Endothelial cell of umbilical vein (primary cell): Measurements from ENCODE around the gene TMEM19. TPM values are rescaled to one million over a fixed set of nuclear protein-coding genes. Genes with fewer than 3 reads are reported as not detected.

Experiments used
- BruUV-seq: library from RNA; stranded (reverse); fragments of 400-500 nt; replicated peaks from 2 replicates; lab custom pipeline; 2021; lab: Mats Ljungman, UMichigan
- CTCF ChIA-PET: fragments of 300-600, 350-600 bp; sonication (Branson Sonifier 250); formaldehyde crosslinking; loops from one replicate; lab custom pipeline; 2021; ENCODE audit warnings: antibody characterized with exemption, inconsistent platforms; lab: Charles Lee
- POLR2A ChIA-PET: fragments of 300-600, 350-600 bp; sonication (Branson Sonifier 250); formaldehyde crosslinking; loops from one replicate; lab custom pipeline; 2021; ENCODE audit warnings: antibody characterized with exemption, inconsistent platforms; lab: Charles Lee
- DNase-seq: peaks from one replicate; pipeline ENCODE4 v3.0.0-alpha.2; 2011; ENCODE audit warnings: low read depth, low spot score
- FAIRE-seq: peaks from 2 replicates; lab custom pipeline; 2011; peaks lifted over from hg19 to GRCh38; lab: Jason Lieb, UNC
- H2AFZ ChIP-seq: 2 replicates; pipeline ENCODE4 v1.6.0; 2012; ENCODE audit warnings: low read depth, low read length, control low read depth, inconsistent platforms
- H3K27ac ChIP-seq: 2 replicates; pipeline ENCODE4 v1.5.1; 2011; ENCODE audit warnings: low read depth, mild to moderate bottlenecking, control low read depth, low read length, moderate library complexity; ENCODE audit not compliant: insufficient read depth
- H3K27me3 ChIP-seq, 2 experiments: 2 replicates each; pipeline versions ENCODE4 v1.6.0 to v1.6.1; 2011; ENCODE audit warnings: low read length in 2 of 2, mixed read lengths in 1 of 2; ENCODE audit not compliant: control insufficient read depth in 2 of 2, insufficient read depth in 2 of 2
- H3K36me3 ChIP-seq, 2 experiments: 2 replicates in 1 of 2; 3 replicates in 1 of 2; pipeline ENCODE4 v1.5.1; 2011; ENCODE audit warnings: low read length in 2 of 2, mild to moderate bottlenecking in 1 of 2, moderate library complexity in 1 of 2; ENCODE audit not compliant: control insufficient read depth in 2 of 2, insufficient read depth in 2 of 2; ENCODE audit errors: extremely low read depth in 1 of 2
- H3K4me1 ChIP-seq: 3 replicates; pipeline ENCODE4 v1.5.1; 2011; ENCODE audit warnings: mild to moderate bottlenecking, low read length; ENCODE audit not compliant: control insufficient read depth, insufficient read depth; ENCODE audit errors: extremely low read depth
- H3K4me2 ChIP-seq: 2 replicates; pipeline ENCODE4 v1.6.1; 2011; ENCODE audit warnings: low read length, control low read depth, mixed read lengths; ENCODE audit not compliant: insufficient read depth
- H3K4me3 ChIP-seq, 3 experiments: fragments of 200-600 bp in 1 of 3; sonication (generic), shearing (Covaris generic) in 1 of 3; replicated peaks in 1 of 3; 2 replicates each; pipeline ENCODE4 v1.5.1; 2011 to 2016; ENCODE audit warnings: control low read depth in 3 of 3, low read length in 3 of 3, mild to moderate bottlenecking in 2 of 3, inconsistent platforms in 1 of 3, low read depth in 1 of 3, moderate library complexity in 1 of 3; ENCODE audit not compliant: insufficient read depth in 1 of 3
- H3K79me2 ChIP-seq: 2 replicates; pipeline ENCODE4 v1.6.0; 2012; ENCODE audit warnings: low read length, inconsistent platforms; ENCODE audit not compliant: control insufficient read depth, insufficient read depth
- H3K9ac ChIP-seq: replicated peaks from 2 replicates; pipeline ENCODE3; 2011; ENCODE audit warnings: low read length, control low read depth; ENCODE audit not compliant: insufficient read depth; ENCODE audit errors: extremely low read depth
- H3K9me1 ChIP-seq: replicated peaks from 3 replicates; pipeline ENCODE4 v1.6.0; 2011; ENCODE audit warnings: mild to moderate bottlenecking, low read length; ENCODE audit not compliant: control insufficient read depth, insufficient read depth; ENCODE audit errors: extremely low read depth
- H3K9me3 ChIP-seq: replicated peaks from 2 replicates; pipeline ENCODE4 v1.5.1; 2012; ENCODE audit warnings: low read length, inconsistent platforms; ENCODE audit not compliant: control insufficient read depth, insufficient read depth
- H4K20me1 ChIP-seq: replicated peaks from 2 replicates; pipeline ENCODE3; 2011; ENCODE audit warnings: mild to moderate bottlenecking, low read length; ENCODE audit not compliant: control insufficient read depth, insufficient read depth; ENCODE audit errors: extremely low read depth
- EZH2 ChIP-seq: IDR thresholded peaks from 2 replicates; pipeline ENCODE4 v1.6.1; 2012; ENCODE audit warnings: borderline replicate concordance, low read depth, mild to moderate bottlenecking, moderate library complexity, low read length, inconsistent platforms; ENCODE audit not compliant: severe bottlenecking
- FOS ChIP-seq: IDR thresholded peaks from 2 replicates; pipeline ENCODE4 v1.6.1; 2011; ENCODE audit warnings: mild to moderate bottlenecking, low read length, moderate library complexity, borderline replicate concordance; ENCODE audit not compliant: insufficient read depth
- GATA2 ChIP-seq: IDR thresholded peaks from 2 replicates; pipeline ENCODE4 v1.7.0; 2011; ENCODE audit warnings: low read depth, mild to moderate bottlenecking, moderate library complexity, mixed read lengths, low read length; ENCODE audit not compliant: insufficient read length, insufficient read depth
- JUN ChIP-seq: IDR thresholded peaks from 2 replicates; pipeline ENCODE4 v1.6.1; 2011; ENCODE audit warnings: borderline replicate concordance, low read depth; ENCODE audit not compliant: insufficient read length, insufficient read depth
- MYC ChIP-seq: IDR thresholded peaks from one replicate; pipeline ENCODE4 v1.6.1; 2011; ENCODE audit warnings: mild to moderate bottlenecking, low read depth, low read length
- POLR2A ChIP-seq: IDR thresholded peaks from 2 replicates; pipeline ENCODE4 v1.6.1; 2012; ENCODE audit warnings: low read depth, mild to moderate bottlenecking, control low read depth, low read length
- POLR2AphosphoS5 ChIP-seq: IDR thresholded peaks from 2 replicates; pipeline ENCODE4 v1.6.1; 2012; ENCODE audit warnings: low read depth, mild to moderate bottlenecking, control low read depth, low read length, moderate library complexity; ENCODE audit not compliant: insufficient read depth
- dilution Hi-C: fragments of 300-500 bp; cut with MboI; formaldehyde crosslinking; loops from one replicate; pipeline ENCODE4 v1.15.0; 2019; ENCODE audit warnings: low sequenced_read_pairs; ENCODE audit not compliant: extremely low pct_ligation_motif_present
- intact Hi-C: fragments of 100-400 bp; cut with micrococcal nuclease; formaldehyde crosslinking; loops from one replicate; pipeline ENCODE4 v1.10.0; 2022
- polyA plus RNA-seq, 4 experiments: library from polyadenylated mRNA; depleted of rRNA in 3 of 4; stranded (reverse) in 3 of 4; unstranded in 1 of 4; fragments of >200 nt; gene quantifications; 2 replicates each; pipeline versions ENCODE4 v1.2.1 to v1.2.3, GENCODE V29; 2011 to 2012; ENCODE audit warnings: missing spikeins in 1 of 4
- total RNA-seq: library from RNA; stranded (reverse); gene quantifications from 2 replicates; pipeline ENCODE4 v1.2.3, GENCODE V29; 2021
- TF ChIP-seq, protein P1 (sequence below), 2 donors: IDR thresholded peaks; 1 replicate in 1 of 2; 2 replicates in 1 of 2; pipeline ENCODE4 v1.5.1; 2011; ENCODE audit warnings: low read length in 2 of 2, mild to moderate bottlenecking in 2 of 2, moderate library complexity in 2 of 2, control low read depth in 1 of 2, inconsistent platforms in 1 of 2, low read depth in 1 of 2; ENCODE audit not compliant: insufficient read depth in 1 of 2; ENCODE audit errors: extremely low read depth in 1 of 2
- TF ChIP-seq, protein P2 (sequence below): IDR thresholded peaks from 2 replicates; pipeline ENCODE4 v1.6.1; 2011; ENCODE audit not compliant: insufficient read depth, insufficient read length

TMEM19 gene
- total and polyA plus RNA-seq, 2 donors (not counting 3 experiments of a cell fraction or from before 2014, with no cell fraction given): 20.4 to 23.8 TPM

DNA sequence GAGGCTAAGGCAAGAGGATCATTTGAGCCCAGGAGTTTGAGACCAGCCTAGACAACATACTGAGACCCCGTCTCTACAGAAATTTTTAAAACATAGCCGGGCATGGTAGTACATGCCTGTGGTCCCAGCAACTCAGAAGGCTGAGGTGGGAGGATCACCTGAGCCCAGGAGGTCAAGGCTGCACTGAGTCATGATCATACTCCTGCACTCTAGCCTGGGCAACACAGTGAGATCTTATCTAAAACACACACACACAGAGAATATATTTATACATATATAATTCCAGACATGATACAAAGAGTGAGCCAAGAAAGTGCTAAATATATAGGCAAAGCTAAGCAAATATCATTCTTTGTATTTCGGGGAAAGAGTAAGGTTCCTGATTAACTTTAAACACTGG, 31.7 kb upstream of the TMEM19 start:
- Histone ChIP-seq H3K79me2 (peaks cover 96% of the 10 kb centered on the region), H3K9me1 (no peaks in the 10 kb centered on the region), H2AFZ (no peak overlapping the region), H4K20me1 (peaks cover 4% of the 10 kb centered on the region), H3K36me3 (peaks cover 1 to 24% of the 10 kb centered on the region in 2 experiments), H3K4me2 (no peak overlapping the region), H3K9me3 (no peaks in the 10 kb centered on the region), H3K27me3 (no peaks in the 10 kb centered on the region), H3K27ac (no peak overlapping the region), H3K4me3 (no peak overlapping the region), H3K9ac (no peak overlapping the region), H3K4me1 (peaks cover 5% of the 10 kb centered on the region)
- TF ChIP-seq EZH2 (no peak), FOS (no peak), POLR2AphosphoS5 (no peak), POLR2A (no peak), JUN (no peak), GATA2 (no peak), MYC (no peak)
- TF ChIP-seq, protein P1, sequence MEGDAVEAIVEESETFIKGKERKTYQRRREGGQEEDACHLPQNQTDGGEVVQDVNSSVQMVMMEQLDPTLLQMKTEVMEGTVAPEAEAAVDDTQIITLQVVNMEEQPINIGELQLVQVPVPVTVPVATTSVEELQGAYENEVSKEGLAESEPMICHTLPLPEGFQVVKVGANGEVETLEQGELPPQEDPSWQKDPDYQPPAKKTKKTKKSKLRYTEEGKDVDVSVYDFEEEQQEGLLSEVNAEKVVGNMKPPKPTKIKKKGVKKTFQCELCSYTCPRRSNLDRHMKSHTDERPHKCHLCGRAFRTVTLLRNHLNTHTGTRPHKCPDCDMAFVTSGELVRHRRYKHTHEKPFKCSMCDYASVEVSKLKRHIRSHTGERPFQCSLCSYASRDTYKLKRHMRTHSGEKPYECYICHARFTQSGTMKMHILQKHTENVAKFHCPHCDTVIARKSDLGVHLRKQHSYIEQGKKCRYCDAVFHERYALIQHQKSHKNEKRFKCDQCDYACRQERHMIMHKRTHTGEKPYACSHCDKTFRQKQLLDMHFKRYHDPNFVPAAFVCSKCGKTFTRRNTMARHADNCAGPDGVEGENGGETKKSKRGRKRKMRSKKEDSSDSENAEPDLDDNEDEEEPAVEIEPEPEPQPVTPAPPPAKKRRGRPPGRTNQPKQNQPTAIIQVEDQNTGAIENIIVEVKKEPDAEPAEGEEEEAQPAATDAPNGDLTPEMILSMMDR (IDR thresholded peaks at IDR 0.05; ENCODE audit: extremely low read depth in 1 of 2, insufficient read depth in 1 of 2, low read depth in 1 of 2, low read length in 2 of 2): no peak
- TF ChIP-seq, protein P2, sequence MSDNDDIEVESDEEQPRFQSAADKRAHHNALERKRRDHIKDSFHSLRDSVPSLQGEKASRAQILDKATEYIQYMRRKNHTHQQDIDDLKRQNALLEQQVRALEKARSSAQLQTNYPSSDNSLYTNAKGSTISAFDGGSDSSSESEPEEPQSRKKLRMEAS: no peak
- FAIRE-seq: no peak
- ChIA-PET POLR2A (no interaction called here), CTCF (interaction anchor here (2.9 kb wide), 1 partner anchor 18 kb away, joined by 12 read pairs; no protein-coding TSS in a partner anchor)
- no peak for DNase-seq
- intact Hi-C loops: no loop called here
- no TSS peak for BruUV-seq
- dilution Hi-C loops: no loop called here
